Measurements from ENCODE around the gene KSR1. TPM values are rescaled to one million over a fixed set of nuclear protein-coding genes. Genes with fewer than 3 reads are reported as not detected.

The KSR1 gene
- total RNA-seq, 1 donor from 2014 or later = 9.5 TPM

GRCh38 chr17:27512511-27513346 is 56.5 kb downstream of the KSR1 start:
- Histone ChIP-seq H3K36me3 (no peaks in the 10 kb centered on the region), H3K27ac (replicated peaks) (no peak overlapping the region), H3K27me3 (ENCODE audit: low read depth) (no peaks in the 10 kb centered on the region), H3K9me3 (replicated peaks) (no peaks in the 10 kb centered on the region), H3K4me1 (peaks cover 10% of the 10 kb centered on the region), H3K4me3 (no peak overlapping the region)
- intact Hi-C loops (cut with micrococcal nuclease) = no loop called here
- DNase-seq = no peak
- TF ChIP-seq CTCF (IDR thresholded peaks at IDR 0.05; ENCODE audit: borderline replicate concordance) = no peak

DNA sequence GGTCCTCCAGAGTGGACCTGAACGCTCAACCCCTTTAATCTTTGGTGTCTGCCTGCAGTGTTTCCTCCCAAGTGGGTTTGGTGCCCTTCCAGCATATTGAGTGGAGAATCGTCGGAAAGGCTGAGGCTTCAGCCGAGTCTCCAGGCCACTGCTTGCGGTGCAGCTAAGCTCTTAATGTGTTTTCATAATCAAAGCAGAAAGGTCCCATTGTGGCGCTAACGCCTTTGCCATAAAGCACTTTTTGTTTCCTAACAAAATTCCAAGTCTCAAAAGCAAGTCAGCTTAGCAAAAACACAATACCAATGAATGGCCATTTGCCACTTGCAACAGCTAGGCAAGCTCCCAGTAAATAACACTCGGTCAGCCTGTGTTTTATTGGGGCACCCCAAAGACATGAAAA is 57.6 kb downstream of the KSR1 start:
- H3K4me1 ChIP-seq = peaks cover 16% of the 10 kb centered on the region
- no peaks in the 10 kb centered on the region for H3K36me3 ChIP-seq
- H3K4me3 ChIP-seq = no peak overlapping the region
- H3K27ac ChIP-seq (replicated peaks) = no peak overlapping the region
- intact Hi-C loops (cut with micrococcal nuclease) = no loop called here
- no peaks in the 10 kb centered on the region for H3K9me3 ChIP-seq (replicated peaks)
- H3K27me3 ChIP-seq (ENCODE audit: low read depth) = no peaks in the 10 kb centered on the region
- DNase-seq = no peak
- TF ChIP-seq CTCF (IDR thresholded peaks at IDR 0.05; ENCODE audit: borderline replicate concordance) = no peak

GRCh38 chr17:27514595-27515413 is 58.6 kb downstream of the KSR1 start:
- no peak for TF ChIP-seq CTCF (IDR thresholded peaks at IDR 0.05; ENCODE audit: borderline replicate concordance)
- Histone ChIP-seq H3K27ac (replicated peaks) (no peak overlapping the region), H3K4me1 (peaks cover 25% of the 10 kb centered on the region), H3K4me3 (no peak overlapping the region), H3K27me3 (ENCODE audit: low read depth) (no peaks in the 10 kb centered on the region), H3K36me3 (no peaks in the 10 kb centered on the region), H3K9me3 (replicated peaks) (no peaks in the 10 kb centered on the region)
- intact Hi-C loops (cut with micrococcal nuclease) = no loop called here
- DNase-seq = no peak

DNA sequence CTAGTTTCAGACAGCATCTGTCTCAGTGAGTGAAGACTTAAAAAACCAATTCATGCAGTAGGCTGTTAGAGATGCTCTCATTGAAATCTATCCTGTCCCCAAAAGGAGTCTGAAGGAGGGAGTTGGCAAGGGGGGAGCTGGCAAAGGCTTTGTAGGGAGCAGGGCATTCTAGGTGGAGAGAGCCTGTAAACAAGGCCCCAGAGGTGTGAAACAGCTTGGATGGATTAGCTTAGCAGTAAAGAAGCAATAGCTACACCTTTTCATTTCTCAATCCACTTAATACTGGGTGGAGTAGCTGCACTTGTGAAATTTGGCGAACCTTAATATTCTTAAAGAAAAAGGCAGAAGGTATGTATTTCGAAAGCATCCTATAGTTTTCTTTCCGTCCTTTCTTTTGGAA is 61.8 kb downstream of the KSR1 start:
- no peak for DNase-seq
- intact Hi-C loops (cut with micrococcal nuclease) = no loop called here

More for the DNA sequence above, 61.8 kb downstream of the KSR1 start:
- Histone ChIP-seq H3K4me3 (no peak overlapping the region), H3K27ac (replicated peaks) (no peak overlapping the region), H3K36me3 (no peaks in the 10 kb centered on the region), H3K4me1 (peaks cover 30% of the 10 kb centered on the region), H3K9me3 (replicated peaks) (no peaks in the 10 kb centered on the region), H3K27me3 (ENCODE audit: low read depth) (no peaks in the 10 kb centered on the region)
- no peak for TF ChIP-seq CTCF (IDR thresholded peaks at IDR 0.05; ENCODE audit: borderline replicate concordance)
